Suprapubic skin (tissue), 3 donors: ENCODE data around the gene LPAR1.

Source experiments
- CTCF ChIP-seq, 2 donors: fragments of 200-600 bp in 1 of 2; fragments of 450-650 bp in 1 of 2; sonication (generic) in 1 of 2; IDR thresholded peaks; one replicate each; pipeline ENCODE4 v1.5.1; 2016 to 2019; ENCODE audit warnings: antibody characterized with exemption in 2 of 2, mild to moderate bottlenecking in 1 of 2, moderate library complexity in 1 of 2
- EP300 ChIP-seq: sonication (generic); formaldehyde crosslinking; IDR thresholded peaks from one replicate; pipeline ENCODE4 v1.6.1; 2017; ENCODE audit warnings: antibody characterized with exemption
- POLR2A ChIP-seq, 2 donors: fragments of 450-650 bp; IDR thresholded peaks; one replicate each; pipeline ENCODE4 v1.6.1; 2017; ENCODE audit warnings: antibody characterized with exemption in 2 of 2, mild to moderate bottlenecking in 2 of 2, moderate library complexity in 2 of 2

- TF ChIP-seq CTCF (IDR thresholded peaks at IDR 0.05) (no peak), POLR2A (IDR thresholded peaks at IDR 0.05) (no peak), EP300 (no peak)
Observed at GRCh38 chr9:110919050-110919435, 119.2 kb downstream of the LPAR1 start.
